ENCODE results near the gene RABL6. TPM values are rescaled to one million over a fixed set of nuclear protein-coding genes. Genes with fewer than 3 reads are reported as not detected.

RABL6 gene
- total RNA-seq, 1 donor = 64.8 TPM

DNA sequence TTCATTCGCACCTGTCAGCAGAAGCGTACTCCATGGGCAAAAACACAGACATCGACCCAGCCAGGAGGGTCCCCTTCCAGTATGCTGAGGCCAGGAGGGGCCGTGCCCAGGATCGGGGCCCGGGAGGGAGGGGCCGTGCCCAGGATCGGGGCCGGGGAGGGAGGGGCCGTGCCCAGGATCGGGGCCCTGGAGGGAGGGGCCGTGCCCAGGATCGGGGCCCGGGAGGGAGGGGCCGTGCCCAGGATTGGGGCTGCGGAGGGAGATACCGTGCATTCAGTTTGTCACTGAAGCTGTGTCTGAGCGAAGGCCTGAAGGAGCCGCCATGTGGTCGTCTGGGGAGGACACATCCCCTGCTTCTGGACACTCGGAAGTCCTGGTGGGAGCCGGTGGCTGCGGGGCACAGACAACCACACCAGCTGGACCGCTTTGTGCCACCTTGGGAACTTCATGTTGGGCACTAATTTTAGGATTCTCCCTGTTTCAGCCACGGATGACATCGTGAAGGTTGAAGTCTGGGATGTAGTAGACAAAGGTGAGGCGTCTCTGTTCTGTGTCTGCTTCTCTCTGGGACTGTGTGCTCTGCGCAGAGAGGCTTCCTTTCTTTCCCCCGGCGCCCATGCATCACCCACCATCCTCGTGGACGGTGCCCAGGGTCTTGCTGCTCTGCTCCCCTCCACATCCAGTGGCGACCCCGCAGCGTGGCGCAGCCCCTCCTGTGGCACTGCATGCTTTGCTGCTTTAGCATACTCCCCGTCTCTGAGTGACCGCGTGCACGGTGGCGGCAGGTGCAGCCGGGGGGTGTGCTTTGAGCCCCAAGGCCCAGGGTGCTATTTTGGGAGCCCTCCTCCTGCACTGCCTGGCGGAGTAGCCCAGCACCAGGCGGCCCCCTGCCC, 17.8 kb downstream of the RABL6 start:
- Histone ChIP-seq H3K9me3 (ENCODE audit: low read depth, low read length) (no peaks in the 10 kb centered on the region), H3K4me2 (ENCODE audit: insufficient read depth, low read length) (no peak overlapping the region), H3K4me1 (ENCODE audit: insufficient read depth, low read length) (no peaks in the 10 kb centered on the region), H3K36me3 (ENCODE audit: insufficient read depth, low read length) (peaks cover 39% of the 10 kb centered on the region), H3K4me3 (ENCODE audit: insufficient read depth, low read length) (no peak overlapping the region), H3K79me2 (ENCODE audit: insufficient read depth, low read length) (peaks cover 17% of the 10 kb centered on the region), H2AFZ (ENCODE audit: low read length) (no peak overlapping the region), H3K27me3 (ENCODE audit: insufficient read depth, low read length) (no peaks in the 10 kb centered on the region), H3K27ac (ENCODE audit: low read depth, low read length) (no peak overlapping the region), H4K20me1 (ENCODE audit: insufficient read depth, low read length) (peaks cover 17% of the 10 kb centered on the region)
- no peak for TF ChIP-seq CTCF (IDR thresholded peaks at IDR 0.05; ENCODE audit: extremely low read depth, low read depth, low read length)
- DNase-seq (ENCODE audit: insufficient read length, low spot score, missing footprints) = no peak

DNA sequence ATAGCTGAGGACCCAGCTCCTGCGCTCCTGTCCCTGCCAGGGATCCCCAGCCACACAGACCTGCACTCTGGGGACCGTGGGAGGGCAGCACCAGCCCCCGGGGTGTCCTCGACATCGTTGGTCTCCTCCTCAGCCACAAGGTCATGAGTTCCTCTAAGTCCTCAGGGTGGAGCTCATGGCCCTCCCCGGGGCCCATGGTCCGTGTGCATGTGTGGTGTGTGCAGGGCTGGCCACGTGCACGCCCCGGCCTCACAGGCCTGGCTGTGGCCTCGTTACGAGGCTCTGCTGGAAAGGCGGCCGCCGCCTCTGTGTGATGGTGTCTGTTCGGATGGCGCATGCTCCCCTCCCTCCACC, 18.4 kb downstream of the RABL6 start:
- TF ChIP-seq CTCF (IDR thresholded peaks at IDR 0.05; ENCODE audit: extremely low read depth, low read depth, low read length) = no peak
- no peaks in the 10 kb centered on the region for H3K27me3 ChIP-seq (ENCODE audit: insufficient read depth, low read length)
- peaks cover 11% of the 10 kb centered on the region for H3K79me2 ChIP-seq (ENCODE audit: insufficient read depth, low read length)
- H3K27ac ChIP-seq (ENCODE audit: low read depth, low read length) = no peak overlapping the region
- no peaks in the 10 kb centered on the region for H3K4me1 ChIP-seq (ENCODE audit: insufficient read depth, low read length)
- no peaks in the 10 kb centered on the region for H3K9me3 ChIP-seq (ENCODE audit: low read depth, low read length)
- H4K20me1 ChIP-seq (ENCODE audit: insufficient read depth, low read length) = peaks cover 14% of the 10 kb centered on the region
- no peak overlapping the region for H2AFZ ChIP-seq (ENCODE audit: low read length)
- H3K36me3 ChIP-seq (ENCODE audit: insufficient read depth, low read length) = peaks cover 44% of the 10 kb centered on the region
- H3K4me3 ChIP-seq (ENCODE audit: insufficient read depth, low read length) = no peak overlapping the region
- no peak overlapping the region for H3K4me2 ChIP-seq (ENCODE audit: insufficient read depth, low read length)
- no peak for DNase-seq (ENCODE audit: insufficient read length, low spot score, missing footprints)

- Histone ChIP-seq H3K27ac (ENCODE audit: low read depth, low read length) (no peak overlapping the region), H3K79me2 (ENCODE audit: insufficient read depth, low read length) (peaks cover 7% of the 10 kb centered on the region), H3K9me3 (ENCODE audit: low read depth, low read length) (no peaks in the 10 kb centered on the region), H2AFZ (ENCODE audit: low read length) (no peak overlapping the region), H4K20me1 (ENCODE audit: insufficient read depth, low read length) (peaks cover 13% of the 10 kb centered on the region), H3K4me3 (ENCODE audit: insufficient read depth, low read length) (no peak overlapping the region), H3K27me3 (ENCODE audit: insufficient read depth, low read length) (no peaks in the 10 kb centered on the region), H3K36me3 (ENCODE audit: insufficient read depth, low read length) (peaks cover 45% of the 10 kb centered on the region), H3K4me1 (ENCODE audit: insufficient read depth, low read length) (no peaks in the 10 kb centered on the region), H3K4me2 (ENCODE audit: insufficient read depth, low read length) (no peak overlapping the region)
- no peak for DNase-seq (ENCODE audit: insufficient read length, low spot score, missing footprints)
- TF ChIP-seq CTCF (IDR thresholded peaks at IDR 0.05; ENCODE audit: extremely low read depth, low read depth, low read length) = no peak
These were observed 19.2 kb downstream of the RABL6 start for GRCh38 chr9:136826703-136827582.
